Brain pericyte (primary cell): Measurements from ENCODE around the gene HDAC11.
A peak's percentile ranks its signal among the peaks of the same experiment; 100 is the strongest.

Experiments used
- DNase-seq: peaks from one replicate; pipeline ENCODE4 v3.0.0-alpha.2; 2012; ENCODE audit warnings: low read depth, low spot score

HDAC11 gene

GRCh38 chr3:13542142-13542541 lies 62.0 kb downstream of the HDAC11 start:
- DNase-seq = no peak

- DNase-seq = peak; percentile 72
These were observed 63.1 kb downstream of the HDAC11 start for GRCh38 chr3:13543253-13543652.

GRCh38 chr3:13544293-13544831 lies 64.3 kb downstream of the HDAC11 start:
- no peak for DNase-seq

DNA sequence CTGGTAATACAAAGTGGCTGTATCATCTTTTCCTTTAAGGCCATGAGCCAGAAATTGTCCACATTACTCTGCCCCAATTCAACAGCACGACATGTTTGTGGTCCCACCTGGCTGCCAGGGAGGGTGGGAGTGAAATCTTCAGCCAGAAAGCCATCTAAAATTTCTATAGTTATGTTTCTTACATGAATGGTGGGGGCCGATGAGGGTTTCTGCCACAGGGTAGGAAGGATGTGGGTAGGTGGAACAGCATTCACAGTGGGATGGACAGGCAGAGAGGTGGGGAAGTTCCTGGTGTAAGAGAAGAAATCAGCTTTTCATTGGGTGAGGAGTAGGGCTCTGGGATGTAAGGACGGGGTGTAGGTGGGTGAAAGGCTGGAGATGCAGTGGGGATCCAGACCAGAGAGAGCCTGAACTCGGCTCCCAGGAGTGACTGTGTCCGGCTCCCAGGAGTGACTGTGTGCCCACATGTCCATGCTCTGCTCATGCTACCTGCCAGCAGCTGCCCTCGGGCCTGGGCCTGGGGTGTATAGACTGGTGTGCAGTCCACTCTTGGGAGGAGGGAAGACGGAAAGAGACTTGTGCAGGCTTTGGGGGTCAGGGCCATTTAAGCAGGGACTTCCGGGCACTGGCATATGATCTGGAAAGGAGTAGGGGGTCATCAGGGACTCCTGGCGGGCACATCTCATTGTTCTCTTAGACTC lies 65.0 kb downstream of the HDAC11 start:
- no peak for DNase-seq

DNA sequence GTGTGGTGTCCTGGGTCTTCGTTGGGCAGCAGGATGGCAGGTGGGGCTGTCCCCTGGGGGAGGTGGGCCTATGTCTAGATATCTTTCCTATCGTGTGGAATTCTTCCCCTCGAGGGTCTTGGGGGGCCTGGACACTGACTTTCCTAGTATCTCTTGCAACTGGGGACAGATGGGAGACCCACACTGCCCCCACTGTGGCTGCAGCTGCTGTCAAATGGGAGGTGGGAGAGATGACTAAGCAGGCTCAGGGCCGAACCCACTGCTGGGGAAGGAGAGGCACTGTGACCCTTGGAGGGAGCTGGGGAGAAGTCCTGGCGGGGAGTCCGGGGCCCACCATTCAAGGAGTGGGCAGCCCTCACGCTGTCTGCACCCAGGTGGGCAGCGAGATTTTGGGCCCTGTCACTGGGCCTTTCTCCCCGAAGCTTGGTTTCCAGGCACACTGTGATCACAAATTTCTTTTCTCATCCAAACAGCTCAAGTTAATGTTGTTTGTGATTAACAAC lies 65.9 kb downstream of the HDAC11 start:
- DNase-seq = no peak

DNA sequence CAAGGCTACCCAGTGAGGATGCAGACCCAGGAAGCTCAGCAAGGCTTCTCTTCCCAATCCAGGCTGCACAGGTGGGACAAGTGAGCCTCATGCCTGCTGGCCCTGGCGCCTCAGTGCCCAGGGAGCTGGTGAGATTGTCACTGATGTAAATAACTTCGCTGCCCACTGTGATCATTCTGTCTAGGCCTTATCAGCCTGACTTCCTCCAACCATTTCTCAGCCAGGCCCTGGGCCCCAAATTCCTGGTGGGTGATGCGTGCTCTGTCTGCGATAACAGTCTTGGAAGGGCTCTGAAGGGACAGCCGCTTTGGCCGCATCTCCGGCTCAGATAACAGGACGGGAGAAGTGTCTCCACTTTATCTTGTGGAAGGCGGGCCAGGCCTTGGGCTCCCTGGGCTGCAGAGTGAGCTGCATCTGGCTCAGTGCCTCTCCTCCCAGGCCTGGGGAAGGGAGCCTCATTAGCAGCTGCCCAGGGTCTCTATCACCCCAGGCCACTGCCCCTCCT lies 66.6 kb downstream of the HDAC11 start:
- DNase-seq = no peak

- no peak for DNase-seq
These were observed 67.7 kb downstream of the HDAC11 start for GRCh38 chr3:13547591-13548371.

- no peak for DNase-seq
These were observed 68.9 kb downstream of the HDAC11 start, which contains the start of gene FBLN2 for GRCh38 chr3:13548696-13549622. Gene FBLN2 (plus strand): TSS chr3:13549125. CDS start chr3:13570356, 21,231 bp downstream.

GRCh38 chr3:13549623-13550422 lies 69.7 kb downstream of the HDAC11 start:
- no peak for DNase-seq

DNA sequence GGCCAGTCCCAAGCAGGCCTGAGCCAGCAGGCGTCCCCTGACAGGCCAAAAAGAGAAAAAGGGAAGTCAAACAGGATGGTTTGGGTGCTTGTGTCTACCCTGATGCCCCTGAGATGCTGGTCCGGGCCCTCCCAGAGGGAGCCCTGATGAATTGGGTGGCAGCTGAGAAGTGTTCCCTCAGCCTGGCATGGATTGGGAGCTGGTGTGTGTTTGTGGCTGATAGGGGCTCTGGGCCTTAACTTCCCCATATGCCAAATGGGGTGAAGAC lies 70.3 kb downstream of the HDAC11 start:
- DNase-seq = no peak

DNA sequence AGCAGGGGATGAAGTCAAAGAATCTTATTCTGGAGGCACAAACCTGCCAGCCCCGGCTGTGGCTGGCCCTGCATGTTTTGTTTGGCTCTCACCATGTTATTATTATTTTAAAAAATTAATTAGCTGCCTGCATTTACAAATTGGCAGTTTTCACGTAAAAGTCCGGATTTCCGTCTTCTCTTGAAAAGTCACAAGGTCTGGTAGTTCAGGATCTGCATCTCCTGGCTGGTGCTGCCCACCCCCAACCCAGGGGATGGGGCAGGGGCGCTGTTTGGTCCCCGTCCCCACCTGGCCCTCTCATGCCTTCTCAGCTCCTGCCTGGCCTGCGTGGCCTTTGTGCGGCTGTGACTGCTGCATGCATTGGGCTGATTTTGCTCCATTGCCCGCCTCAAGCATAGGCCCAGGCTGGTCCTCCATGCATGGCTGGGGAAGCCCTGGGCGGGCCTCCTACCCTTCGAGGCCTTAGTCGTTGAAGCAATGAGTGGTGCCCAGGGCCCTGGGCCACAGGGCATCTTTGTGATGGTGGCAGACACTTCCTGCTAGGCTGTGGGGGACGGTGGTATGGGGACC lies 70.8 kb downstream of the HDAC11 start:
- no peak for DNase-seq

DNA sequence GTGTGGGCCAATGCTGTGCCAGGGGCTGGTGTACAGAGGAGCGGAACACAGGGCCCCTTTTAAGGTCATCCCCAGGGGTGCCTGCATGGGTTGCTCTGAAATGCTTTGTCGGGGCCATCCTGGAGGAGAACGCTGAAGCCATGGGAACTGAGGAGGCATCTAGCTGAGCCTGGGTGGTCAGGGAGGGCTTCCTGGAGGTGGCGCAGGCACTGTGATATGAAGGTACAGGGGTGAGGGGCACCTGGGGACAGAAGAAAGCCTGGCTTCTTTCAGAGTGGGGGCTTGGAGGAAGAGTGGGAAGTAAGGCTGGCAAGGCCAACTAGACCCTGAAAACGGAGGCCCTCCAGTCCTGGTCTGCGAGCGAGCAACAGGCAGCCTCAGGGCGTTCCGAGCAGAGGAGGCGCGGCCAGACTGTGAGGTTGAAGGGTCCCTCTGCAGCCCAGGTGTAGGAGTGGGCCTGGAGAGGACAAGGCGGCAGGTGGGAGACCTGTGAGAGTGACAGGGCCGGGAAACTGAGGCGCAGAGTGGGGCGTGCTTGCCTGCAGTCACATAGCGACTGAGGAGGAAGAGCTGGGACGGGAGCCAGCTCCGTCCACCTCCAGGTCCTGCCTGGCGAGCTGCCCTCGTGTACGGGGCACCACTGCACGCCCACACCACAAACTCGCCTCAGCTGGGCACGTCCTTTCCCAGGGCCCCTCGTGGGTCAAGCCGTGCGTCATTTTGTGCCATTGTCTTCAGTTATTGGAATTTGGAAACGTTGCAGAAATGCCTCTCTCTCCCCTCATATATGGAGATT lies 72.9 kb downstream of the HDAC11 start:
- DNase-seq = no peak

GRCh38 chr3:13553686-13554085 lies 73.6 kb downstream of the HDAC11 start:
- no peak for DNase-seq

DNA sequence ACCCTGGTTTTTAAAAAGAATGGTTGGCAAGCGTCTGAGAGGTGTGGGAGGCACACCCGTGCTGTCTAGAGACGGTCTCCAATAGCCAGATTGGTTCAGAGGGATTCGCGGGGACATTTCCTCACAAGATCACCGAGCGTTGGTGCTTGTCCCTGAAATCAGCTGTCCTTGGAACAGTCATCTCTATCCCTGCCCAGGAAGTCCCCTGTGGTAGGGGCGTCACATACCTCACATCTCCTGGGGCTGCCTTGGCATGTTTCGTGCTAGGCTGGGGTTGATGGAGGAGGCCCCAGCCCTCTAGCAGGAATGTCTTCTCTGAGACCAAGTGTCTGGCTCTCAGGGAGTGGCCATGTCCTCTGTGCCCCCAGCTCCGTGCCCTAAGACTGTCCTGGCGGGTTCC lies 75.6 kb downstream of the HDAC11 start:
- DNase-seq = no peak
